HEK293T (cell line): ENCODE results near the gene CC2D1A.

Source experiments
- CTCF ChIA-PET: fragments of 350-600 bp; formaldehyde crosslinking; extraction: SDS; loops from one replicate; lab custom pipeline; 2021; ENCODE audit warnings: antibody characterized with exemption, inconsistent platforms; lab: Yijun Ruan, JAX
- POLR2A ChIA-PET: fragments of 350-600 bp; formaldehyde crosslinking; extraction: SDS; loops from one replicate; lab custom pipeline; 2020; ENCODE audit warnings: antibody characterized with exemption, inconsistent platforms; lab: Yijun Ruan, JAX
- DNase-seq: peaks from one replicate; pipeline ENCODE4 v3.0.0; 2012; ENCODE audit warnings: mixed read lengths; ENCODE audit errors: extremely low spot score
- ARNT ChIP-seq: fragments of 450-650 bp; IDR thresholded peaks from 2 replicates; pipeline ENCODE4 v1.6.1; 2017; ENCODE audit warnings: mild to moderate bottlenecking
- BHLHE40 ChIP-seq: fragments of 450-650 bp; IDR thresholded peaks from 2 replicates; pipeline ENCODE4 v1.6.1; 2016; ENCODE audit warnings: mild to moderate bottlenecking, moderate library complexity, borderline replicate concordance
- CTBP1 ChIP-seq: fragments of 450-650 bp; IDR thresholded peaks from 2 replicates; pipeline ENCODE4 v1.6.1; 2016; ENCODE audit warnings: borderline replicate concordance
- ELF4 ChIP-seq: fragments of 450-650 bp; IDR thresholded peaks from 2 replicates; pipeline ENCODE4 v1.6.1; 2017; ENCODE audit warnings: antibody characterized with exemption
- FOXA1 ChIP-seq: fragments of 450-650 bp; IDR thresholded peaks from 2 replicates; pipeline ENCODE4 v1.6.1; 2016; ENCODE audit warnings: mild to moderate bottlenecking
- FOXK2 ChIP-seq: fragments of 450-650 bp; IDR thresholded peaks from 2 replicates; pipeline ENCODE4 v1.6.1; 2016; ENCODE audit warnings: mild to moderate bottlenecking
- FOXM1 ChIP-seq: fragments of 450-650 bp; IDR thresholded peaks from 2 replicates; pipeline ENCODE4 v1.6.1; 2017; ENCODE audit warnings: mild to moderate bottlenecking, borderline replicate concordance
- HDGF ChIP-seq: fragments of 450-650 bp; IDR thresholded peaks from 2 replicates; pipeline ENCODE4 v1.6.1; 2017; ENCODE audit warnings: antibody characterized with exemption, borderline replicate concordance
- L3MBTL2 ChIP-seq: fragments of 450-650 bp; conservative IDR thresholded peaks from 2 replicates; pipeline ENCODE4 v1.6.1; 2016; ENCODE audit warnings: mild to moderate bottlenecking
- LEF1 ChIP-seq: fragments of 450-650 bp; IDR thresholded peaks from 2 replicates; pipeline ENCODE4 v1.6.1; 2017; ENCODE audit warnings: mild to moderate bottlenecking, borderline replicate concordance
- NFRKB ChIP-seq: fragments of 450-650 bp; IDR thresholded peaks from 2 replicates; pipeline ENCODE4 v1.6.1; 2016; ENCODE audit warnings: mild to moderate bottlenecking, moderate library complexity
- SP1 ChIP-seq: fragments of 450-650 bp; IDR thresholded peaks from 2 replicates; pipeline ENCODE4 v1.6.1; 2017
- SUZ12 ChIP-seq: fragments of 450-650 bp; IDR thresholded peaks from 2 replicates; pipeline ENCODE4 v1.6.1; 2016; ENCODE audit warnings: mild to moderate bottlenecking
- TARDBP ChIP-seq: fragments of 450-650 bp; IDR thresholded peaks from 2 replicates; pipeline ENCODE4 v1.6.1; 2016
- ZNF384 ChIP-seq: fragments of 450-650 bp; IDR thresholded peaks from 2 replicates; pipeline ENCODE4 v1.6.1; 2016
- TF ChIP-seq, protein P1 (sequence below): fragments of 450-650 bp; IDR thresholded peaks from 2 replicates; pipeline ENCODE4 v1.6.1; 2016

Gene CC2D1A

DNA sequence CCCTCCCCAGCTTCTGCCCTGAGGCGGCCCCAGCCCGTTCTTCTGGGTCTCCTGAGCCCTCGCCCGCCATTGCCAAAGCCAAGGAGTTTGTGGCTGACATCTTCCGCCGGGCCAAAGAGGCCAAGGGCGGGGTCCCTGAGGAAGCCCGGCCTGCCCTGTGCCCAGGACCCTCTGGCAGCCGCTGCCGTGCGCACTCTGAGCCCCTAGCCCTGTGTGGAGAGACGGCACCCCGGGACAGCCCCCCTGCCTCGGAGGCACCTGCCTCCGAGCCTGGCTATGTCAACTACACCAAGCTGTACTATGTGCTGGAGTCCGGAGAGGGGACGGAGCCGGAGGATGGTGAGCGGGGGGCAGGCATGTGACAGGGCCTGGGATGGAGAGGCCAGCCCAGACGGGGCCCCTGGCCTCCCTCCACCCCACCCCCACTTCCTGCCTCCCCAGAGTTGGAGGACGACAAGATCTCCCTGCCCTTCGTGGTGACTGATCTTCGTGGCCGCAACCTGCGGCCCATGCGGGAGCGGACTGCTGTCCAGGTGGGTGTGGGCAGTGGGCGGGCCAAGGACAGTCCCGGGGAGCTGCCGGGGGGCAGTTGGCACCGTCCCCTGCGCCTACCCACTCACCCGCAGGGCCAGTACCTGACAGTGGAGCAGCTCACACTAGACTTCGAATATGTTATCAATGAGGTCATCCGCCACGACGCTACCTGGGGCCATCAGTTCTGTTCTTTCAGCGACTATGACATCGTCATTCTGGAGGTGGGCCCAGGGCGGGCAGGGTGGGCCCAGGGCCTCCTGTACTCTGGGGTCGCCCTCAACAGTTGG is 53.4 kb downstream of the CC2D1A start:
- POLR2A ChIA-PET, result no interaction called here
- no peak for DNase-seq
- TF ChIP-seq BHLHE40 (no peak), FOXA1 (no peak), SP1 (no peak), HDGF (no peak), TARDBP (no peak), FOXK2 (no peak), ARNT (no peak), NFRKB (no peak), LEF1 (no peak), ZNF384 (no peak), SUZ12 (no peak), ELF4 (no peak), L3MBTL2 (no peak), FOXM1 (no peak), CTBP1 (no peak)
- TF ChIP-seq, protein P1, sequence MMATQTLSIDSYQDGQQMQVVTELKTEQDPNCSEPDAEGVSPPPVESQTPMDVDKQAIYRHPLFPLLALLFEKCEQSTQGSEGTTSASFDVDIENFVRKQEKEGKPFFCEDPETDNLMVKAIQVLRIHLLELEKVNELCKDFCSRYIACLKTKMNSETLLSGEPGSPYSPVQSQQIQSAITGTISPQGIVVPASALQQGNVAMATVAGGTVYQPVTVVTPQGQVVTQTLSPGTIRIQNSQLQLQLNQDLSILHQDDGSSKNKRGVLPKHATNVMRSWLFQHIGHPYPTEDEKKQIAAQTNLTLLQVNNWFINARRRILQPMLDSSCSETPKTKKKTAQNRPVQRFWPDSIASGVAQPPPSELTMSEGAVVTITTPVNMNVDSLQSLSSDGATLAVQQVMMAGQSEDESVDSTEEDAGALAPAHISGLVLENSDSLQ, result no peak
- CTCF ChIA-PET, result no interaction called here

DNA sequence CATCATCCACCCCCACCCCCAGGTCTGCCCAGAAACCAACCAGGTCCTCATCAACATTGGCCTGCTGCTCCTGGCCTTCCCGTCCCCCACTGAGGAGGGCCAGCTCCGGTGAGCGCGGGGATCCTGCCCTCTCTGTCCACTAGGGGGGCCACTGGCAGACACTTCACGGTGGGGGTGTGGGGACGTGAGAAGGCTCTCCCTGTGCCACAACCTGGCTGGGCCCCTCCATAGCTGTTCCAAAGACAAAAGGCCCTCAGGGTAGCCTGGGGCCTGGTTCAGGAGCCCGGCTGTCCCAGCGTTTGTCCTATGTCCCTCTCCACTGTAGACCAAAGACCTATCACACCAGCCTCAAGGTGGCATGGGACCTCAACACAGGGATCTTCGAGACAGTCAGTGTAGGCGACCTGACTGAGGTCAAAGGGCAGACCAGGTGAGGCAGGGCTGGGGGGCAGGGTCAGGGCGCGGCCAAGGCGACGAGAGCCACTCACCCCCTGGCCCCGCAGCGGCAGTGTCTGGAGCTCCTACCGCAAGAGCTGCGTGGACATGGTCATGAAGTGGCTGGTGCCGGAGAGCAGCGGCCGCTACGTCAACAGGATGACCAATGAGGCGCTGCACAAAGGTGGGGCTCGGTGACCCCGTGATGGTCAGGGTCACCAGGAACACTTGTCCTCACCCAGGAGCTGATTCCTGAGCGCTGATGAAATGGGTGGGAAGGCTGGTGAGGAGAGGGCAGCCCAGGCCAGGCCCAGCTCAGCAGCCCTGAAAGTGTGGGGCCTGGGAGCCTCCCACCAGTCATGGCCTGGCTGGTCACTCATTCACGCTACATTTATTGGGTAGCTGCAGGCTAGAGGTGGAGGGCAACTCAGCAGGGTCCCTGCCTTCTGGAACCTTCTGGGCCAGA is 54.2 kb downstream of the CC2D1A start:
- POLR2A ChIA-PET, result no interaction called here
- CTCF ChIA-PET, result no interaction called here
- peak; percentile 40 for DNase-seq
- no peak for TF ChIP-seq SP1
- no peak for TF ChIP-seq FOXM1
- TF ChIP-seq BHLHE40, result no peak
- TF ChIP-seq ARNT, result no peak
- TF ChIP-seq FOXA1, result no peak
- TF ChIP-seq NFRKB, result no peak
- TF ChIP-seq ELF4, result no peak
- TF ChIP-seq FOXK2, result no peak
- no peak for TF ChIP-seq LEF1
- no peak for TF ChIP-seq SUZ12

DNA sequence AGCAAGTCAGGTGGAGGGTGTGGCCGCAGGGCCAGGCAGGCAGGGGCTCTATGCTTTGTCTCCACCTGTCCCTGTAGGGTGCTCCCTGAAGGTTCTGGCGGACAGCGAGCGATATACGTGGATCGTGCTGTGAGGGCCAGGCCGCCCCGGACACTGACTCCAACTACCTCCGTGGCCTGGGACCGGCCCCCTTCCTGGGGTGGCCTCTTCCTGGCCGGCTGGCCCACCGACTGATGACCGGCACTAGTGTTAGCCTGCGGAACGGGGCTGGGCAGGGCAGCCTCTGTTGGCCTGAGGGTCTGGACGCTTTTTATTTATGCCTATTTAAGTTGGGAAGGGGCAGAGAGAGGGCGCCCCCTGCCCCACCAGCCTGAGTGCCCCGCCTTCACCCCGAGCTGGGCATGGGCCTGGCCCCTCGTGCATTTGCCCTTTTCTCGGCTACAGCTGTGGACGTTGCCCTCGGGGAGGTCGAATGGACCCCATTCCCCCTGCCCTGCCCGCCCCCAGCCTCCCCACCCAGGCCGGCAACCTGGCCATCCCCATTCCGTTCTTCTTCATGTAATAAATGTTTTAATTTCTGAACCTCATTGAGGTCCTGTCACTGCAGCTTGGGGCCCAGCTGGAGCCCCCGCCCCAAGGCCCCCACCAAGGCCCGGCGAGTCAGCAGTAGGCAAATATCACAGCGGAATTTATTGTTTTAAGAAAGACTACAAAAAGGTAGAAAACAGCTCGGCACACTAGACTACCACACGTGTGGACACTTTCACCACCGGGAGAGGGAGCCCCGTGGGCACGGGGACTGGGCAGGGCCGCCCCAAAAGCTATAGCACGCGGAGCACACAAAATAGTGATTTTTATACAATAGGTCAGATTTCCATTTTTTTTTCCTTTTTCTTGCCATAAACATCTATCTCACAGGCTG is 55.1 kb downstream of the CC2D1A start:
- DNase-seq, result no peak
- ChIA-PET POLR2A (no interaction called here), CTCF (no interaction called here)
- TF ChIP-seq ELF4 (no peak), BHLHE40 (no peak), LEF1 (no peak), FOXM1 (no peak), TARDBP (no peak), L3MBTL2 (no peak), HDGF (no peak), SUZ12 (no peak), ZNF384 (no peak), FOXK2 (no peak), CTBP1 (no peak), NFRKB (no peak), FOXA1 (no peak)
- TF ChIP-seq, protein P1, result no peak

DNA sequence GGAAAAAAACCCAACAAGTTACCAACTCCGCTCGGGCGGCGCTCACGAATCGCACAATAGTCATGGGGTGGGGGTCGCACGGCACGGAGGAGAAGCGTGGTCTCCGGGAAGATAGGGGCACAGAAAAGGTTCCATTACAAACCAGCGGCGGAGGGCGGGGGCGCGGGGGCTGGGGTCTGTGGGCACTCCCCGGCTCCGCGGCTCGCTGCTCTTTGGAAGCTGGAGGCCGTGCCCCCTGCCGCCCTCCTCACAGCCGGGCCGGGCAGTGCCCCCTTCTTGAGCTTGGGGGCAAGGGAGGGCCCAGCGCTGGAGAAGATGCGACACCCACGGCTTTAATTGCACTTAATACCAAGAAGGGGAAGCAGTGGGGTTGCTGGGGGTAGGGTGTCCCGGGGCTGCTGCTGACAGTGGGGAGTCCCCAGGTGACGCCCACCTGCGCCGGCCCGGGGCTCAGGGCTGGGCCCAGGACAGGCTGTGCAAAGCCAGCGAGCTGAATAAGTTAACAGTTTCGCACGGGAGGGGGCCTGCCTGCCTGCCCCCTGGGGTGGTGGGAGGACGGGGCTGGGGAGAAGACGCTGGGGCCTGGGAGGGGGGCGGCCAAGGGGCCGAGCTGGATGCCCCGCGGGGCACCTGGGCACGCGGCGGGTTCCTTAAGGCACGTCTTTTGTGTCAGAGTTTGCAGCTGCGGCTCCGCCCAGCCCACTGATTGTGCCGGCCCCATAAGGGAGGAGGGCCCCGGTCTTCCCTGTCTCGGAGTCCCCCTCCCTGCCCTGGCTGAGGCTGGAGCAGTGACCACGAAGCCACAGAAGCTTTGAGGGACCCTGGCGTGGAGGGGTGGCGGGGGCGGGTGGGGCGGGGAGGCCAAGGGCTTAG is 56.1 kb downstream of the CC2D1A start:
- no peak for TF ChIP-seq LEF1
- no peak for TF ChIP-seq SUZ12
- TF ChIP-seq FOXK2, result no peak
- no peak for TF ChIP-seq ELF4
- TF ChIP-seq ARNT, result no peak
- TF ChIP-seq ZNF384, result no peak
- ChIA-PET POLR2A (no interaction called here), CTCF (no interaction called here)
- DNase-seq, result no peak
